Stomach (tissue), 4 donors: ENCODE data around the gene TCF12.

Experiments used
- EP300 ChIP-seq: sonication (generic); formaldehyde crosslinking; IDR thresholded peaks from one replicate; pipeline ENCODE4 v1.6.1; 2017; ENCODE audit warnings: antibody characterized with exemption
- POLR2A ChIP-seq, 4 donors: fragments of 450-650 bp; IDR thresholded peaks; one replicate each; pipeline ENCODE4 v1.6.1; 2016; ENCODE audit warnings: antibody characterized with exemption in 4 of 4, control low read depth in 2 of 4, mild to moderate bottlenecking in 1 of 4, moderate library complexity in 1 of 4
- POLR2AphosphoS5 ChIP-seq, 3 donors: sonication (generic); formaldehyde crosslinking; IDR thresholded peaks; one replicate each; pipeline ENCODE4 v1.6.1; 2016; ENCODE audit warnings: antibody characterized with exemption in 3 of 3
- TF ChIP-seq, protein P1 (sequence below), 7 experiments: fragments of 450-650 bp in 4 of 7; fragments of 200-600 bp in 3 of 7; sonication (generic) in 3 of 7; IDR thresholded peaks; one replicate each; pipeline ENCODE4 v1.5.1; 2016 to 2019; ENCODE audit warnings: antibody characterized with exemption in 7 of 7, control low read depth in 2 of 7, mild to moderate bottlenecking in 1 of 7

DNA sequence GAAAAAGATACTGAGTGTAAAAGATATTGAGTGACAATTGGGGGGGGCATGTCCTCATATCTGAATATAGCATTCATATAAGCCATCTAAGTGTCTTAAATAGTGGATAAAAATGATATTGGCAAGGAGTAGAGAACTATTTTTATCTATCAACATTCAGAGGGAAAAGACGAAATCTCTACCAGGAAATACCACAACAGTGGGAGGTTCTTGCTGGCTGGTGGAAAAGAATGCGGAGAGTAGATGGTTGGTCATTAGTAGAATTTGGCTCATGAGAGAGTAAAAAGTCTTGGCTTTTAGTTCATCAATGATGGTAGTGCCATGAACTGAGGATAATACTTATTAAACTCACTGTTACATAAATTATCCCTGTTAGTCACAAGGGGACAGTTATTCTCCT, 4.8 kb upstream of the TCF12 start:
- TF ChIP-seq POLR2A (IDR thresholded peaks at IDR 0.05) (no peak), EP300 (no peak), POLR2AphosphoS5 (IDR thresholded peaks at IDR 0.05) (no peak)
- TF ChIP-seq, protein P1, sequence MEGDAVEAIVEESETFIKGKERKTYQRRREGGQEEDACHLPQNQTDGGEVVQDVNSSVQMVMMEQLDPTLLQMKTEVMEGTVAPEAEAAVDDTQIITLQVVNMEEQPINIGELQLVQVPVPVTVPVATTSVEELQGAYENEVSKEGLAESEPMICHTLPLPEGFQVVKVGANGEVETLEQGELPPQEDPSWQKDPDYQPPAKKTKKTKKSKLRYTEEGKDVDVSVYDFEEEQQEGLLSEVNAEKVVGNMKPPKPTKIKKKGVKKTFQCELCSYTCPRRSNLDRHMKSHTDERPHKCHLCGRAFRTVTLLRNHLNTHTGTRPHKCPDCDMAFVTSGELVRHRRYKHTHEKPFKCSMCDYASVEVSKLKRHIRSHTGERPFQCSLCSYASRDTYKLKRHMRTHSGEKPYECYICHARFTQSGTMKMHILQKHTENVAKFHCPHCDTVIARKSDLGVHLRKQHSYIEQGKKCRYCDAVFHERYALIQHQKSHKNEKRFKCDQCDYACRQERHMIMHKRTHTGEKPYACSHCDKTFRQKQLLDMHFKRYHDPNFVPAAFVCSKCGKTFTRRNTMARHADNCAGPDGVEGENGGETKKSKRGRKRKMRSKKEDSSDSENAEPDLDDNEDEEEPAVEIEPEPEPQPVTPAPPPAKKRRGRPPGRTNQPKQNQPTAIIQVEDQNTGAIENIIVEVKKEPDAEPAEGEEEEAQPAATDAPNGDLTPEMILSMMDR (IDR thresholded peaks at IDR 0.05): no peak
